GM12892 (cell line): ENCODE data around the gene PALB2.

Source experiments
- POLR2A ChIP-seq: IDR thresholded peaks from 2 replicates; pipeline ENCODE4 v1.6.1; 2011; ENCODE audit warnings: low read depth, low read length, control low read depth
- POLR2AphosphoS5 ChIP-seq: IDR thresholded peaks from 2 replicates; pipeline ENCODE4 v1.6.1; 2011; ENCODE audit warnings: low read depth, low read length, control low read depth
- TAF1 ChIP-seq: IDR thresholded peaks from 2 replicates; pipeline ENCODE4 v1.6.1; 2011; ENCODE audit warnings: low read depth, mild to moderate bottlenecking, control low read depth, low read length, borderline replicate concordance

DNA sequence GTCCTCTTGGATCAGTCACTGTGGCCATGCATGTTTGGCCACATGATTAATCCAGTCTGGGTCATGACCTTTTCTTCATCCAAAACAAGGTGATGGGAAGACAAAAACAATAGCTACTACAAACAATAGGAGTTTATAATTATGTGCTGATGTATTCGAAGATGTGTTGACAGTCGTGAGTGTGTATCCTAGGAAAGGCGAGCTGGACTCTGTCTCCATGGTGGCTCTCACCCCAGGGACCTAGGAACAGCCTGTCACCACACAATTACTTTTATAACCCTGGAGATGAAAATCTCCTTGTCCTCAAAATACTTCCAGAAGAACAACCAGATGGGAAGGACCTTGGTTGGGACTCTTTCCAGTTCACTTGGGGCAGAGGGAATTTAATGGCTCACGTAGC, 27.8 kb upstream of the PALB2 start:
- TF ChIP-seq POLR2A = no peak
- no peak for TF ChIP-seq POLR2AphosphoS5
- TF ChIP-seq TAF1 = no peak
